GM12875 (cell line): ENCODE data around the gene CMTM7.

Source experiments
- H3K4me3 ChIP-seq: one replicate; pipeline ENCODE4 v1.5.1; 2011; ENCODE audit warnings: low read depth, low read length, control low read depth
- TF ChIP-seq, protein P1 (sequence below): IDR thresholded peaks from 2 replicates; pipeline ENCODE4 v1.5.1; 2011; ENCODE audit warnings: low read depth, mild to moderate bottlenecking, control low read depth, inconsistent platforms, low read length, moderate library complexity, borderline replicate concordance; ENCODE audit not compliant: insufficient read depth

The CMTM7 gene

DNA sequence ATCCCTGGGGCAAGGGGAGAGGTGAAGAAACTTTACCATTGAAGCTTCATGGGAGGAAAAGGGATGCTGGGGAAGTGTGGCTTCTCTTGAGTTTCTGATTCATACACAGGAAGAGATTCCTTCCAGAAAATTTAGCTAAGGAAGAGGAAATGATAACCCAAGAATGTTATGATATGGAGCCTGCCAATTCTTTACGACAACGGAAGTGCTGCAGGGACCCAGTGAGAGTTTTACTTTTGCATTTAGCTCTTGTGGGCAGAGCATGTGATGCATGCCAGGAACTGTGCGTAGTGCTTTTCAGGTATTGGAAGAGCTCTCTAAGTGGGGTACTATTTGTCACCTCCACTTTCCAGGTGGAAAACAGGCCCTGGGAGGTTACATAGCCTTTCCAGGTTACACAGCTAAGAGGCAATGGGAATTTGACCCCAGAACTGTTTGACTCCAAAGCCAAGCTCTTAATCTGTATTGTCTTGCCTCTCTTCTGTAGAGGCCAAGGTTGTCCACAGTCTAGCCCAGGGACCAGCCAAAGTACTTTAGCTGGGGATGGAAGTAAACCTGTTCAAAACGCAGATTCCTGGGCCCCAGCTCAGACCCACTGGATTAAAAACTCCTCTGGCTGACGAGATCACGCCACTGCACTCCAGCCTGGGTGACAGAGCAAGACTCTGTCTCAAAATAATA lies 23.0 kb downstream of the CMTM7 start:
- H3K4me3 ChIP-seq, result no peak overlapping the region
- TF ChIP-seq, protein P1, sequence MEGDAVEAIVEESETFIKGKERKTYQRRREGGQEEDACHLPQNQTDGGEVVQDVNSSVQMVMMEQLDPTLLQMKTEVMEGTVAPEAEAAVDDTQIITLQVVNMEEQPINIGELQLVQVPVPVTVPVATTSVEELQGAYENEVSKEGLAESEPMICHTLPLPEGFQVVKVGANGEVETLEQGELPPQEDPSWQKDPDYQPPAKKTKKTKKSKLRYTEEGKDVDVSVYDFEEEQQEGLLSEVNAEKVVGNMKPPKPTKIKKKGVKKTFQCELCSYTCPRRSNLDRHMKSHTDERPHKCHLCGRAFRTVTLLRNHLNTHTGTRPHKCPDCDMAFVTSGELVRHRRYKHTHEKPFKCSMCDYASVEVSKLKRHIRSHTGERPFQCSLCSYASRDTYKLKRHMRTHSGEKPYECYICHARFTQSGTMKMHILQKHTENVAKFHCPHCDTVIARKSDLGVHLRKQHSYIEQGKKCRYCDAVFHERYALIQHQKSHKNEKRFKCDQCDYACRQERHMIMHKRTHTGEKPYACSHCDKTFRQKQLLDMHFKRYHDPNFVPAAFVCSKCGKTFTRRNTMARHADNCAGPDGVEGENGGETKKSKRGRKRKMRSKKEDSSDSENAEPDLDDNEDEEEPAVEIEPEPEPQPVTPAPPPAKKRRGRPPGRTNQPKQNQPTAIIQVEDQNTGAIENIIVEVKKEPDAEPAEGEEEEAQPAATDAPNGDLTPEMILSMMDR, result no peak

DNA sequence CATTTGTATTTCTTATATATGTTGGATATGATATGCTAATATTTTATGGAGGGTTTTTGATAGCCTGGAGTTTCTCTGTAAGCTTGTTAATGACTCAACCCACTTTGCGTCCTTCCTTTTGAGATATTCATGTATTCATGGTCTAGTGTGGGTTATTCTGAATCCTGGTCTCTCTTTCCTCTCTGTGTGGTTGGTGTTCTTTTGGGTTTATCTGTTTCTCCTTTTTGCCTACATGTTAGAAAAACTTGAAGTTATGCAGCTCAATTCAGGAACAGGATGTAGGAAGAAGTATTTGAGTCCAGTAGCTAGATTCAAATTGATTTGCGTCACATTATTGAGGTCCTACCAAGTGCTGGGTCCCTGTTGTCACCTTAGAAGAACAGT lies 28.1 kb downstream of the CMTM7 start:
- no peak overlapping the region for H3K4me3 ChIP-seq
- TF ChIP-seq, protein P1, result no peak

DNA sequence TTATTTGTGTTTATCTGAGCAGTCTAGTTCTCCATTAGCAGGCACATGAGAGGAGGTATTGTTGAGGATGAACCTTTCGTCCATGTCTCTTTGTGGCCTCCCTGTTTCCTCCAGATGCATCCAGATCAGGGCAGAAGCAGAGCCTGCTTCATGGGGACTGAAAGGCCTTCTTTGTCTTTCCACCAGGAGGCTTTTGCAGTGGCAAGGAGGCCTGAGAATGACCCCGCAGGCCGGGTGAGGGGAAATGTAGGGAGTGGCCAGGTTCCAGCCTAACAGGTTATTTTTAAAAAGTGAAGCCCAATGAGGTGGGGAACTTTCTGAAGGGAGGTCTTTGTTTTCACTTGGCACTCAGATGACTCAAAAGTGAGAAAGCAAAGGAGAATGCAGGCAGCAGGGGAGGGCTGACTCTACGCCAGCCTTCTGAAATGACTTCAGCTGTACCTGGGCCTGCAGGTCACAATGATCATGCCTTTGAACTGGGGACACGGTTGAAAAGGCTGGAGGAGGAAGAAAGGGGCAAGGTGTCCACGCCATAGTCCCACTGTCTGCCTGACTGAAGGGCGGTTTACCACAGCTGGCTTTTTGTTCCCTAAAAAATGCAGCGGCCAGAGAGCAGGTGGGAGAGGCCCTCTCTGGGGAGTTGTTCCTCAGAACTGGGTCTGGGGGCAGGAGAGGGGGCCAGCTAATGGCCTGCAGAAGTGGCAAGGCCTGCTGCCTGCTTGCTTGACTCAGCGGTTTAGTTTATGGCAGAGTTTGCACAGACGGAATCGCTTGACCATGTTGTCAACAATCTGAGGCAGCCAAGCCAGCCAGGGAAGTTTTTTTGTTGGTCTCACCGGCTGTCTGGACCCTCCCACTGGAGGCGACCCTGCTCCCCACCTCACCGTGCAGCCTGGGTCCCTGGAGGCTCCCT lies 28.7 kb downstream of the CMTM7 start:
- TF ChIP-seq, protein P1, result 0 out of 2 replicates have a peak, but pooled peaks have one; percentile 11
- no peak overlapping the region for H3K4me3 ChIP-seq

DNA sequence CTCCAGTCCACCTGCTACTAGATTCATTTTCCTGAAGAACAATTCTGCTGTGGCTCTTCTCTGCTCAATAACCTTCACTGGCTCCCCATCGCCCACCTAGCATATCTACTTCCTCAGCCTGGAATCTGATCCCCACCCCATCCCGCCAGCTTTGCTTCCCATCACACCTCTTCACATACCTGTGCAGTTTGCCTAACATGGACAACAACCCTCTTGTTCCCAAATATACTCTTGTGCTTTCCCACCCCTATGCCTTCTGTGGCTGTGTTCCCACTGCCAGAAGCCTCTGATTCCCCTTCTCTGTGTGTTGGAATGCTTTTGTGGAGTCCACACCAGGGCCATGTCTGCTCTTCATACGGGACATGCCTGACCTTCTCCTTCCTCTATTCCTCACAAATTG lies 29.5 kb downstream of the CMTM7 start:
- TF ChIP-seq, protein P1, result no peak
- no peak overlapping the region for H3K4me3 ChIP-seq

DNA sequence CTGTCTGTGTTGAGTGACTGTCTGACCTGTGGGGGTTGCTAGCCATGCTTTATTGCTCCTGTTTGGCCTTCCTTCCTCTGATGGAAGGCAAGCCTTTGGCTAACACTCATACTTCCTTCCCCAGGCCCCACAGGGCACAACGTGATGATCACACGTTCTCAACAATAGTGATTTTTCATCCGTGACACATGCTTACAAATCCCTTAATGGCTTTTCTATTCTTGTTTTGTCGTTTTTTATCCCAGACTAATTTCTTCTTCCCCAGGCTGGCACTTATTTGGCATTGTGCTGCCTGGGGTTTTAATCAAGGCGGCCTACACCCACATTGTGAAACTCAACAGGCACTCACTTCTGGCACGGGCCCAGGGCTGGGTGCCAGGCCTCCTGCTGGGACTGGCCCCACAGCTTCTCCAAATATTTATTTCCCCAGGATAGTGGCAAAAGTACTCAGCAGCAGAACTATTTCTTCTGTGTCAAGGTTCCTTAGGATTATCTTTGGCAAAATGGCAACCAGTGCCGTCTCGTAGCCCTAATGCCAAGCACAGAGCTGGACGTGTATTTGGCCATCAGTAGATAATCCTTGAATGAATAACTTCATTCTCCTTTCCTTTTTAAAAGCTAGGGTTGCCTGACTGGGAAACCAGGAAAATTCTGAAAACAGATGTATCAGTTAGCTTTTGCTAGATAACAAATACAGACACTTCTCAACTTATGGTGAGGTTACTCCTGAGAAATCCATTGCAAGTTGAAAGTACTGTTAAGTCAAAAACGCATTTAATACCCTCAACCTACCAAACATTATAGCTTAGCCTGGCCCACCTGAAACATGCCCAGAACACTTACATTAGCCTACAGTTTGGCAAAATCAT lies 30.6 kb downstream of the CMTM7 start:
- TF ChIP-seq, protein P1, result no peak

DNA sequence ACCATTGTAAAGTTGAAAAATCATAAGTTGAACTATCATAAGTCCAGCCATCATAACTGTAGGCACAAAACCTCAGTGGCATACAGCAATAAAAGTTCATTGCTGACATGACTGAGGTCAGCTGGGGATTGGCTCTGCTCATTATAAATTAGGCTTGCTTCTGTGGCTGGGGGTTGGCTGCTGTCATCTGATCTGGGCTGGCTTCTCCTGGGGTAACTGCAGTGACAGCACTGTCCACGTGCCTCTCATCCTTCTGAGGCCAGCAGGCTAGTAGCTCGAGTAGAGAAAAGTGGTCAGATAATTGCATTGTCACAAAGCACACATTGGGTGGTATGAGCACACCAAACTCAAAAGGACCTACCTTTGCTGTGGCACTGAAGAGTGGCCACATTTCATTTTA lies 31.3 kb downstream of the CMTM7 start:
- H3K4me3 ChIP-seq, result no peak overlapping the region
- TF ChIP-seq, protein P1, result no peak

More for the DNA sequence above, 30.6 kb downstream of the CMTM7 start:
- no peak overlapping the region for H3K4me3 ChIP-seq
